VCaP (cell line): ENCODE results near the gene CPB2.

Source experiments
- H3K27ac ChIP-seq: fragments of 450-650 bp; 2 replicates; pipeline ENCODE4 v1.5.1; 2017
- TF ChIP-seq, protein P1 (sequence below): fragments of 450-650 bp; conservative IDR thresholded peaks from 2 replicates; pipeline ENCODE4 v1.5.1; 2017; ENCODE audit warnings: mild to moderate bottlenecking, moderate library complexity

Gene CPB2

DNA sequence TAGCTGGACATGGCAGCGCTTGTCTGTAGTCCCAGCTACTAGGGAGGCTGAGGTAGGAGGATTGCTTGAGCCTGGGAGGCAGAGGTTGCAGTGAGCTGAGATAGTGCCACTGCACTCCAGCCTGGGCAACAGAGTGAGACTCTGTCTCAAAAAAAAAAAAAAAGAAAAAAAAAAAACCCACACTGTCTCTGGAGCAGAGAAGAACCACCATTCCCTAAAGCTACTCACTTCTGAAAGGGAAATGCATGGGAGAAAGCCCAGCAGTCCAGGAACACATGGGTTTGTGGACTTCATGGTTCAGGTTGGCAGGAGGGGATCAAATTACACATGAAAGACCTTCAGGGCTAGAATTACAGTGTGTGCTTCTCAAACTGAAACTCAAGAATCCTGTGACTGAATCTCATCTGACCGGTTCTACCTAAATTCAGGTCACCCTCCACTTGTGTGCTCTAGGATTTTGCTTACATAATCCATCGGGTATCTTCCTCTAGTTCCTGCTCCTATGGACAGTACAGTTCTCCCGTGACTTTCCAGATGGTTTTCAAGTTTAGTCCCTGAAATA lies 30.2 kb upstream of the CPB2 start:
- TF ChIP-seq, protein P1, sequence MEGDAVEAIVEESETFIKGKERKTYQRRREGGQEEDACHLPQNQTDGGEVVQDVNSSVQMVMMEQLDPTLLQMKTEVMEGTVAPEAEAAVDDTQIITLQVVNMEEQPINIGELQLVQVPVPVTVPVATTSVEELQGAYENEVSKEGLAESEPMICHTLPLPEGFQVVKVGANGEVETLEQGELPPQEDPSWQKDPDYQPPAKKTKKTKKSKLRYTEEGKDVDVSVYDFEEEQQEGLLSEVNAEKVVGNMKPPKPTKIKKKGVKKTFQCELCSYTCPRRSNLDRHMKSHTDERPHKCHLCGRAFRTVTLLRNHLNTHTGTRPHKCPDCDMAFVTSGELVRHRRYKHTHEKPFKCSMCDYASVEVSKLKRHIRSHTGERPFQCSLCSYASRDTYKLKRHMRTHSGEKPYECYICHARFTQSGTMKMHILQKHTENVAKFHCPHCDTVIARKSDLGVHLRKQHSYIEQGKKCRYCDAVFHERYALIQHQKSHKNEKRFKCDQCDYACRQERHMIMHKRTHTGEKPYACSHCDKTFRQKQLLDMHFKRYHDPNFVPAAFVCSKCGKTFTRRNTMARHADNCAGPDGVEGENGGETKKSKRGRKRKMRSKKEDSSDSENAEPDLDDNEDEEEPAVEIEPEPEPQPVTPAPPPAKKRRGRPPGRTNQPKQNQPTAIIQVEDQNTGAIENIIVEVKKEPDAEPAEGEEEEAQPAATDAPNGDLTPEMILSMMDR, result no peak
- peak overlapping the region; percentile 98 for H3K27ac ChIP-seq

DNA sequence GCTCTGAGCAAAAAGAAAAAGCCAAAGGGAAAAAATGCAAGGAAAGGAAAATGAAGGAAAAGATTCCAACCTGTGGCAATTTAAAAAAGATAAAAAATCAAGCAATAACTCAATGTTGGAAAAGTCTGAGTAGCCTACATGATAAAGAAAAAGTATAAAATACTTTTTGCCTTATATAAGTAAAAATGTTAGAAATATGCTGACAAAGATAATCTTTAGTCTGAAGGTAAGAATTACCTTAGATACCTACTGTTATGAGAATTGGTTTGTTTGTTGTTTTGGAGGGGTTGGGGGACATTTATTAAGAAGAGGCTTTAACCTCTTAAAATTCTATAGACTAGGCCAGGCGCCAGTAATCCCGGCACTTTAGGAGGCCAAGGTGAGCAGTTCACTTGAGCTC lies 29.7 kb upstream of the CPB2 start:
- TF ChIP-seq, protein P1, result no peak
- H3K27ac ChIP-seq, result peak overlapping the region; percentile 98

DNA sequence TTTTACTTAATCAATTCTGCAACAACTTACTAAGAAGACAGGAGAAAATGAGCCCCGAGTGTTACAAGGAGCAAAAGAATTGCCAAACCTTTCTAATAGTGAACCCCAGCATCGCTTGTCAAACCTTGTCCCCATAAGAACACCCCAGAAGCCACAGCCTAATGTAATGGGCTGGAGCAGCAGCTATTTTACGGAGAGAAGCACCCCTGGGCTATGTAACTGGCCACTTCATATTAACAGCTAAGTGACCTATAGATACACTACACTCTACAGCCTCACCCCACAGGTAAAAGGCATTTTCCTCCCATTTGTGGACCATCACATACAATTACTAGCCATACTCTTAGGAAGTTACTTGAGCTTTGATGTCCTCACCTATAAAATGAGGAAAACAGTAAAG lies 27.3 kb upstream of the CPB2 start:
- peak overlapping the region; percentile 98; the same call in 1 of the 2 replicates for H3K27ac ChIP-seq
- TF ChIP-seq, protein P1, result no peak

DNA sequence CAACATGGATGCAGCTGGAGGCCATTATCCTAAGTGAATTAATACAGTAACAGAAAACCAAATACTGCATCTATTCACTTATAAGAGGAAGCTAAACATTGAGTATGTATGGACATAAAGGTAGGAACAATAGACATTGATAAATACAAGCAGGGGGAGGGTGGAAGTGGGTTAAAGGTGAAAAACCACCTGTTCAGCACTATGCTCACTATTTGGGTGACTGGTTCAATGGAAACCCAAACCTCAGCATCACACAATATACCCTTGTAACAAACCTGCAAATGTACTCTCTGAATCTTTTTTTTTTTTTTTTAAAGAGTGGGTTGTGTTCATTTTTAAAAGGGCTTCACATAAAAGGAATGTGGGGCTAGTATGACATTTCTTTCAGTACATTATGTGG lies 26.9 kb upstream of the CPB2 start:
- TF ChIP-seq, protein P1, result no peak

DNA sequence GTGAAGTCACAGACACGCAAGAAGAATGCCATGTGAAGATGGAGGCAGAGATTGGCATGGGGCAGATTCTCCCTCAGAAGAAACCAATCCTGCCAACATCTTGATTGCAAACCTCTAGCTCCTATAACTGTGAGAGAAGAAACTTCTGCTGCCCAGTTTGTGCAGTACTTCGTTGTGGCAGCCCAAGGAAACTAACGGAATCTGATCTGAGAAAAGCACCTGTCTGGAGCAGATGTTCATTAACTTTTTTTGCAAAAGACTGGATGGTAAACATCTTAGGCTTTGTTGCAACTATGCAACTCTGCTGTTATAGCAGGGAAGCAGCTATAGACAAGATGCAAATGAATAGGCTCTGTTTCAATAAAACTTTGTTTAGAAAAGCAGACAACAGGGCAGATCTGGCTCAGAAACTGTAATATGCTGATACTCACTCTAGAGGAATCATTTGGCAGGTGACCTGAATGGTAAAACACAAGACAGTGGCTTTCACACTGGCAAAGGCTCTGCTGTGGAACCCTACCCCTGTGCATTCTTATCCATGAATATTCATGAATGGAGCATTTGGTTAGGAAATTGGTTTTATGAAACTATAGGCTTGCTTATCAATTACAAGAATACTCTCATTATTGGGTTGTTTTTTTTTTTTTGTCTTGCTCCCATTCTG lies 25.3 kb upstream of the CPB2 start:
- no peak overlapping the region for H3K27ac ChIP-seq
- TF ChIP-seq, protein P1, result no peak

More for the DNA sequence above, 26.9 kb upstream of the CPB2 start:
- no peak overlapping the region; the same call in 1 of the 2 replicates for H3K27ac ChIP-seq

DNA sequence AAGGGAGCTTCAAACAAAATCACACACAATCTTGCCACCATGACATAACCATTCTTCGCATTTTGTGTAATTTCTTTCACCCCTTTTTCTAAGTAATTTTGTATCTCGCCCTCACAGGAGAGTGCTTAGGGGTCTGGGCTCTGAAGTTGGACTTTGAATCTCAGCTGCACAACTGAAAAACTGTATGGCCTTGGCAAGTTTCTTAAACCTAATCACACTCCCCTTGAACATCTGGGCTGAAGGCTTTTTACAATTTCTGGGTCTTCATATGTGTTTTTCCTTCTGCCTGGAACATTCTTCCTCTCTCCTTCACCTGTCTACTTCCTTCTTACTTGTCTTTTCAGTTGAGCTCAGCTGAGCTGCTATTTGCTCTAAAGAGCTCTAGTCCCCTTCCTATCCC lies 24.3 kb upstream of the CPB2 start:
- TF ChIP-seq, protein P1, result no peak
- H3K27ac ChIP-seq, result peak overlapping the region; percentile 18; the same call in 1 of the 2 replicates

GRCh38 chr13:46127358-46128023 lies 22.7 kb upstream of the CPB2 start:
- peak overlapping the region; percentile 54 for H3K27ac ChIP-seq
- TF ChIP-seq, protein P1, result no peak
